ENCODE results near the gene YEATS2. TPM values are rescaled to one million over a fixed set of nuclear protein-coding genes. Genes with fewer than 3 reads are reported as not detected.

Gene YEATS2
- total RNA-seq, 1 experiment from 2014 or later = 31.0 TPM

DNA sequence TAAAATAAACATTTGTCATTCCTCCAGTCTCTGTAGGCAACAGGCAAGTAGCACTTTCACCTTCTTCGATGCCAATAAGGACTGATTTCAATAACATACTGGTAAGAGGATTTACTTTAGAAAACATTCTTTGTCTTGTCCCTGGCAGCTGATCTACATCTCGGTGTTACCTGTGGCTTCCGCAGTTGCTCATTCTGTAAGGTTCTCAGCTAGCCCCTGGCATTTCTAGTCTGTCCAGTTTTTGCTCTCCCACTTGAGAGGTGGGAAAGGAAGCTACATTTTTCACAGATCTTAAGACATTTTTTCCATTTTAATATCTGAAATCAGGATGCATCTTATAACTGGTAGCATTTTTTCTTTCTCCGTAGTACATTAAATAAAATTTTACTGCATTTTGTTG, 147.5 kb downstream of the YEATS2 start:
- Histone ChIP-seq H3K9ac (ENCODE audit: low read length) (0 out of 2 replicates have a peak overlapping the region, but pooled peaks have one; percentile 9), H3K36me3 (ENCODE audit: low read depth, low read length) (peaks cover 20% of the 10 kb centered on the region), H2AFZ (ENCODE audit: low read length) (no peak overlapping the region), H3K9me3 (ENCODE audit: low read length) (no peaks in the 10 kb centered on the region), H3K27me3 (ENCODE audit: low read length) (no peaks in the 10 kb centered on the region), H3K27ac (ENCODE audit: low read length) (peak overlapping the region; percentile 69), H3K4me3 (ENCODE audit: low read length) (peak overlapping the region; percentile 30; the same call in 1 of the 2 replicates), H3K4me2 (ENCODE audit: low read length) (peak overlapping the region; percentile 71), H4K20me1 (ENCODE audit: low read length) (no peaks in the 10 kb centered on the region), H3F3A (ENCODE audit: low read length, unreplicated experiment) (peaks cover 14% of the 10 kb centered on the region), H3K79me2 (ENCODE audit: low read length) (peaks cover 11% of the 10 kb centered on the region; the same call in 1 of the 2 replicates), H3K4me1 (ENCODE audit: insufficient read depth, low read length) (peaks cover 22% of the 10 kb centered on the region), H3K9me2 (replicated peaks; ENCODE audit: low read length) (no peaks in the 10 kb centered on the region)
- ChIA-PET CTCF (interaction anchor here (0.6 kb wide), 1 partner anchor 35 kb away, joined by 4 read pairs; no protein-coding TSS in a partner anchor), POLR2A (ENCODE audit: unreplicated experiment) (no interaction called here)
- peak; percentile 73 for ATAC-seq
- intact Hi-C loops (cut with micrococcal nuclease) = loop anchor here (2.0 kb wide), 1 partner anchor 20 kb away; the partner anchor contains the start of gene MAP6D1
- BruUV-seq (replicated peaks) = no TSS peak
- DNase-seq = peak; percentile 79
- TF ChIP-seq EZH2 (IDR thresholded peaks at IDR 0.05; ENCODE audit: low read length, unreplicated experiment) (no peak), EZH2phosphoT487 (IDR thresholded peaks at IDR 0.05; ENCODE audit: borderline replicate concordance, low read length) (no peak)
- TF ChIP-seq, protein P1, sequence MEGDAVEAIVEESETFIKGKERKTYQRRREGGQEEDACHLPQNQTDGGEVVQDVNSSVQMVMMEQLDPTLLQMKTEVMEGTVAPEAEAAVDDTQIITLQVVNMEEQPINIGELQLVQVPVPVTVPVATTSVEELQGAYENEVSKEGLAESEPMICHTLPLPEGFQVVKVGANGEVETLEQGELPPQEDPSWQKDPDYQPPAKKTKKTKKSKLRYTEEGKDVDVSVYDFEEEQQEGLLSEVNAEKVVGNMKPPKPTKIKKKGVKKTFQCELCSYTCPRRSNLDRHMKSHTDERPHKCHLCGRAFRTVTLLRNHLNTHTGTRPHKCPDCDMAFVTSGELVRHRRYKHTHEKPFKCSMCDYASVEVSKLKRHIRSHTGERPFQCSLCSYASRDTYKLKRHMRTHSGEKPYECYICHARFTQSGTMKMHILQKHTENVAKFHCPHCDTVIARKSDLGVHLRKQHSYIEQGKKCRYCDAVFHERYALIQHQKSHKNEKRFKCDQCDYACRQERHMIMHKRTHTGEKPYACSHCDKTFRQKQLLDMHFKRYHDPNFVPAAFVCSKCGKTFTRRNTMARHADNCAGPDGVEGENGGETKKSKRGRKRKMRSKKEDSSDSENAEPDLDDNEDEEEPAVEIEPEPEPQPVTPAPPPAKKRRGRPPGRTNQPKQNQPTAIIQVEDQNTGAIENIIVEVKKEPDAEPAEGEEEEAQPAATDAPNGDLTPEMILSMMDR (conservative IDR thresholded peaks at IDR 0.05; ENCODE audit: low read depth, low read length) = no peak

- BruUV-seq (replicated peaks) = no TSS peak
- intact Hi-C loops (cut with micrococcal nuclease) = loop anchor here (2.0 kb wide), 1 partner anchor 21 kb away; the partner anchor contains the start of gene MAP6D1
- H3K4me3 ChIP-seq (ENCODE audit: low read length) = peak overlapping the region; percentile 30; the same call in 1 of the 2 replicates
- H3K79me2 ChIP-seq (ENCODE audit: low read length) = peaks cover 11% of the 10 kb centered on the region; the same call in 1 of the 2 replicates
- H3K27ac ChIP-seq (ENCODE audit: low read length) = peak overlapping the region; percentile 69
- ChIA-PET POLR2A (ENCODE audit: unreplicated experiment) (no interaction called here), CTCF (no interaction called here)
- peak overlapping the region; percentile 71 for H3K4me2 ChIP-seq (ENCODE audit: low read length)
- ATAC-seq = peak; percentile 71
- no peaks in the 10 kb centered on the region for H3K9me2 ChIP-seq (replicated peaks; ENCODE audit: low read length)
- no peak overlapping the region for H2AFZ ChIP-seq (ENCODE audit: low read length)
- H3K36me3 ChIP-seq (ENCODE audit: low read depth, low read length) = peaks cover 20% of the 10 kb centered on the region; the same call in 1 of the 2 replicates
- no peaks in the 10 kb centered on the region for H3K9me3 ChIP-seq (ENCODE audit: low read length)
- TF ChIP-seq EZH2phosphoT487 (IDR thresholded peaks at IDR 0.05; ENCODE audit: borderline replicate concordance, low read length) = no peak
- TF ChIP-seq, protein P1 (conservative IDR thresholded peaks at IDR 0.05; ENCODE audit: low read depth, low read length) = no peak
- TF ChIP-seq EZH2 (IDR thresholded peaks at IDR 0.05; ENCODE audit: low read length, unreplicated experiment) = no peak
- H3K27me3 ChIP-seq (ENCODE audit: low read length) = no peaks in the 10 kb centered on the region
- H3K4me1 ChIP-seq (ENCODE audit: insufficient read depth, low read length) = peaks cover 22% of the 10 kb centered on the region
- peaks cover 14% of the 10 kb centered on the region for H3F3A ChIP-seq (ENCODE audit: low read length, unreplicated experiment)
- 0 out of 2 replicates have a peak overlapping the region, but pooled peaks have one; percentile 9 for H3K9ac ChIP-seq (ENCODE audit: low read length)
- DNase-seq = peak; percentile 65
- no peaks in the 10 kb centered on the region for H4K20me1 ChIP-seq (ENCODE audit: low read length)
Observed at GRCh38 chr3:183845608-183846288, 148.2 kb downstream of the YEATS2 start.

Measured in PC-3 (cell line).